MV-4-11 (cell line): ENCODE results near the gene GABRR1.
A peak's percentile ranks its signal among the peaks of the same experiment; 100 is the strongest.

ENCODE experiments used
- DNase-seq: peaks from one replicate; lab custom pipeline; 2025; lab: John Stamatoyannopoulos, UW

Gene GABRR1

DNA sequence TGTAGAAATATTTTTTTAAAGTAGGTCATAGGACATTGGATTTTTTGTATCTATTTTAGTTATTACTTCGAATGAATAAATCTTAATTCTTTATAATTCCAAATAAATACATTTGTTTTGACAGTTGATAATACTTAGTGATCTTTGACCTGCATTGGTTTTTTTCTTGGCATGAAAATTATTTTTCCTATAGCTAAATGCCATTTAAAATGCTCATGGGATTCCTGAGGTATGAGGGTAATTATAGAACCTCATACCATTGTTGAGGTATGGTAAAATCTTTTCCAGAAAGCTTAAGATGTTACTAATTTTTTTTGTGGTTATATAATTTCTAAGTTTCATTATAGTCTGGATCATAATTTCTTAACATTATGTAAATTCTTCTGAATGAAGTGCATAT is 63.0 kb downstream of the GABRR1 start:
- DNase-seq = no peak

DNA sequence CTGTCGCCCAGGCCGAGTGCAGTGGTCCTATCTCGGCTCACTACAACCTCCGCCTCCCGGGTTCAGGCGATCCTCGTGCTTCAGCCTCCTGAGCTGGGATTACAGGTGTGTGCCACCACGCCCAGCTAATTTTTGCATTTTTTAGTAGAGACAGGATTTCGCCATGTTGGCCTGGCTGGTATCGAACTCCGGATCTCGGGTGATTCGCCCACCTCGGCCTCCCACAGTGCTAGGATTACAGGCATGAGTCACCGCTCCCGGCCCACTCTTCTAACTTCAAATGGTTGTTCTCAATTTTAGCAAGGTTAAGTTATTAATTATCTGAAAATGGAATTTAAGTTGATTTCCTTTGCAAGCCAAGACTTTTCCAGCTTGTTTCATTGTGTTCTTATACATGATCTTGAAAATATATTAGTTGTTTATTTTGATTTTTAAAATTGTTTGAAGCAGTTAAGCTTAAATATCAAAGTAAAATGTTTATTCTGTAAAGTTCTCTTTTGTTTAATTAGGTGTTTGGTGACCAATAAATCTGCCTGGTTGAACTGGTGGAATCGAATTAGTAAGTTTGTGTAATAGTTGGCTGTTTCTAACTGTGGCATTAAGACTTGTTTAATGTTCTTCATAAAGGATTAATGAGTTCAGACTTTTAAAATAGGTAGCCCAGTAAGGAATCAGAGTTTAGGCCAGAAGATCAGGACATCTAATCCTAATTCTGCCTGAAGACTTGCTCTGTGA is 69.0 kb downstream of the GABRR1 start:
- DNase-seq = peak; percentile 8

DNA sequence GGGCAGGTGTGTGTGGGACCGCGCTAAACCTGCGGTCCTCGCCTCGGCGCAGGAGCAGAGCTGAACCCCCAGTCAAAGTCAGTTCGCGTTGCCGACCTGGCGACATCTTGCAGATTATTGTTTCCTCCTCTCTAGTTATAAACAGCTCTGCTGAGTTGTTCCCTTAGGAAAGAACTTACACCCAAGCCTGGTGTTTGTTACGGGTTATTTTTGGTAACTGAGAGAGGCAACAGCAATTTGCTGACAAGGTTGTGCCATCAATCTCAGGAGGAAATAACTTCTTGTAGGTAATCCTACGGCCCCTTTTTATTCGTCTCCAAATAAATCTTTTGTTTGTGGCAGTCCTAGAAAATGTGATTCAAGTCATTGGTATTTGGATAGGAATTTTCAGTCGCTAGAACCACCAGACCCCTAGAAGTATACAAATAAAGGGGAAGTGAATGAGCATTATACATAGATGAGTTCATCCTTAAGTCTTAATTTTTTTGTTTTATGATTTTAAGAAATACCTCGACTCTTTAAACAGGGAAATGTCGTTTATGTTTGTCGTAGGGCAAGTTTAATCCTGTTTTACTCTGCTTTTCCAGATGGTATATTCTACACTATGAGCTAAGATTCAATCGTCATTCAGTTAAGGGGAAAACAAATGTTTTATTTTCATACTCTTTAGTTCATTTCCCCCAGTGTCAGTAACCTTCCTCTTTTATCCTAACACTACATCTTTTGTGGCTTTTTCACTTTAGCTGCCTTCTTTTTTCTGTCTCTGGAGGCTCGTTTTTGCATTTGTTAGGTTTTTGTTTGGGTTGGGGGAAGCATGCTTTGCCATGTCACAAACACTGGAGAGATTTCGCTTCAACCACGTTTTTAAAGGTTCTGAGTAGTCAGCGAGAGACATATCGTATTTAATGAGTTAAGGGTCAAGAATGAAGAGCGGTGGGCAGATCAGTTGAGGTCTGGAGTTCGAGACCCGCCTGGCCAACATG is 70.1 kb downstream of the GABRR1 start:
- DNase-seq = peak; percentile 49

- DNase-seq = peak; percentile 51
Measured at GRCh38 chr6:89145956-89146717, 71.0 kb downstream of the GABRR1 start, which contains the start of gene PM20D2. Gene PM20D2, plus strand, starts transcription at chr6:89146055. Its CDS starts 90 bp downstream, at chr6:89146145.

DNA sequence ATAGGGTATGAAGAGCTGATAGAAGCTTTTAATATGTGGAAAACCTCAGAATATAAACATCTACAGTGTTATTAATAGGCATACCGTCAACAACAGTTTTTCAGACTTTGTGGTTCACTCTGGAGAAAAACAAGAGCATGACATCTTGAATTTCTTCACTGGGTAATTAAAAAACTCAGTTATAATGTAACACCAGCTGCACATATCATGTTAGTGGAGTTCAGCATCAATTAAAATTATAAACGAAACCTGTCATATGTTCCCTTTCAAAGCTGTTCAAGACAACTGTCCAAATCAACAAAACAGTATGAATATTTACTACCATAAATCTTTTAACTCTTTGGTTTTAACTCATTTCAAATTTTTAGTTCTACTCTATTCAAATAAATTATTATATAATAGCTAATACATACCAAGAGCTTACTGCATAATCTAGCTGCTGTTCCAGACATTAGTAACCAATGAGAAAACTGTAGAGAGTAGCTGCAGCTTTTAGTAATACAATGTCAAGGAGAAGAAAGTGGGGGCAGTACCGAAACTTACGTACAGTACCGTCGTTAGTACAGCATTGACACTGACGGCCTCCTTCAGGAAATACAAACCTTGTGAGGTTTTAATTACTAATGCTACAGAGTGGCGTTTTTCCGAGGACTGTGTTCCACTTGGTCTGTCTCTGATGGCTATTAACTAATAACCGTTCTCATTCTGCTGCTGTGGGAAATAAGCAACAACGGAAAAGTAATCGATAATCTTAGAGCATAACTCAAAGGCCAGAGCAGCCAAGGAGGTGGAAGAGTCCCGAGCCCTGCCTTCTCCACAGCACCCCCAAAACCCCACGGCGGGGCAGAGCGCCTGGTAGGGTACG is 71.8 kb downstream of the GABRR1 start:
- peak; percentile 53 for DNase-seq

DNA sequence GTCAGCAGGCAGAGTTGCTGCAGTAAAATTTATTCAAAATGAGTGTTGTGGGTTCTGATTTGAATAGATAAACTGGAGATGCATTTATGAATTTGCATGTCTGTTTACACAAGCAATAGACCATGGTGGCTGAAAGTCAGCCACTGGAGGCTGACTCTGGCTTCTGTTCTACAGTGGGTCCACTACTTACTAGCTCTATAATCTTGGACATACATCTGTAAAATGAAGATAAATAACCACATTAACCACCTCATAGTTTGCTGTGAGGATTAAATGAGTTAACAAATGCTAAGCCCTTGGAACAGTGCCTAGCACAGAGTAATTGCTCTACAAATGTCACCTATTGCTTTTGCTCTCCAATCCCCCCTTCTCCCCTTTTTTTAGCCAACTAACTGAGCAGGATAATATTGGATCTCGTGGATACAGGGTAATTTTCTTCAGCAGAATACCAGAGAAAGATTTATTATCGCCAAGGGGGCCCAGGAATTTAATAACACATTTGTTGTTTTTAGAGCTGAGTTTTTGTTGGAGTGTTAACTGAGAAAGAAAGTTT is 72.7 kb downstream of the GABRR1 start:
- DNase-seq = no peak

- no peak for DNase-seq
Measured at GRCh38 chr6:89140347-89141156, 76.6 kb downstream of the GABRR1 start.

GRCh38 chr6:89139509-89140346 is 77.4 kb downstream of the GABRR1 start:
- no peak for DNase-seq

GRCh38 chr6:89138173-89138572 is 79.0 kb downstream of the GABRR1 start:
- no peak for DNase-seq

DNA sequence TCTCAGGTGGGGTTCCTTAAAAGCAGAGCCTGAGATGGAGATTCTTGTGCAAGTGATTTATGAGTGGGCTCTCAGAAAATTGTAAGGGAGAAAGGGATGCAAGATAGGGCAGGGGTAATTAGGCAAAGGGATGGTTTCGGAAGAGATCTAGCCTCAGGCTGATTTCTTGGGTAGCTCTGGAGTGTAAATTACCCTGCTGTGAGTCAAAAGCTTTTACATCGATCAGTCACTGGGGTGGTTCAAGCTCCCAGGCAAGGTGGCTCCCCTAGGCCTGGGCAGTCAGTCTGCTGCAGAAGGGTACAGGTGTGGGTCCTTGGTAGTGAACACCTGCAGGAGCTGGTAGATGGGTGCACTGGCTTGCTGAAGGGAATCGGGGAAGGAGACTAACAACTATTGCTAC is 82.4 kb downstream of the GABRR1 start:
- DNase-seq = no peak

DNA sequence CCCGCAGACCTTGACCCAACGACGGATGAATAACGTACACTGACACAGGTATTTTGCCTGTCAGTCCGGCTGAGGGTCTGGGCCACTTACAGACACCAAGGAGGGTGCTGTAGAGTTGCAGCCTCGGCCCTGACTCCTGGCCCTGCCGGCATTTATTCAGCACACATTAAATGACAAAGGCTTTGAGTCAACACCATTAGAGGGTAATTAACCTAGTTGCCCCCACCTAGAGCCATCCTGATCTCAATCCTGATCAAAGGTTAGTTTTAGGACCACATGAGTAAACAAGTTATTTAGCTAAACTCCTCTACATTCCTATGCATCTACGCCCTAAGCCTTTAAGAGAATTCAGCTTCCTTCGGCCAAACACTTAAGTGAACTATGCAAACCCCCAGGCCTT is 83.2 kb downstream of the GABRR1 start:
- DNase-seq = no peak

DNA sequence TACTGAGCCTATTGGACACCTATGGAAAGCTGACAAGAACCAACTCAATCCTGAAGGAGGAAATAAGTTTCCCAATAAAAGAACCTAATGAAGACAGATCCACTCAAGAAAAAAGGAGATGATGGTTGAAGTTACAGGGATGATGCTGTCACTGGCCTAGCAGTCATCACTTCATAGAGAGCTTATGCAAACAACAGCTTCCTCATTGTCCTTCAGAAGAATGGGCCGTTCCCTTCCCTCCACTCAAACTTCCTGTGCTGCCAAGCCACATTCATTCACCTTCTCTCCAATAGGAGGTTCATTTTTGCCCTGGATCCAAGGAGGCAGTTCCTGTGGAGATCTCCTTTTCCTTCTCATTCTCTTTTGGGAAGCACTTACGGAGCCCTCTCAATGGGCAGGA is 85.1 kb downstream of the GABRR1 start:
- DNase-seq = peak; percentile 38

DNA sequence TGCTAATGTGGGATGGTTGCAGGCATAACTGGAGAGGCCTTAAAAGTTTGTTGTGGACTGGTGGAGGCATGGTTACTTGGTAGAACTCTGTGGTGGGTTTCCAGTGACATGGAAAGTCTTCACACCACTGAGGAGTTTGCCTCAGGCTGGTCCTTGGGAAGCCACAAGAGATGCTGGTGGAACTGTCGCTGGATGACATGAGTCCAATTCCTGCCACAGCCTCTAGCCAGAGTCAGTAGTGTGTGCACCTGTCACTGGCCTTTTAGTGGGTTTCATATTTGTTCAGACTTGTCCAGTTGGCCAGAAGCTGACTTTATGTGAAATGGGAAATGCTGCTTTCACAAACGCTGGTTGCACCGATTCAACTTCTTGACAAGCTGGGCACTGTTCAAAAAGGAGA is 85.6 kb downstream of the GABRR1 start:
- DNase-seq = no peak

GRCh38 chr6:89128256-89128671 is 88.9 kb downstream of the GABRR1 start:
- DNase-seq = peak; percentile 24
